ENCODE data around the gene NR4A1.

The NR4A1 gene

GRCh38 chr12:52042706-52043385, 8.4 kb upstream of the NR4A1 start:
- DNase-seq: peak; percentile 89

GRCh38 chr12:52043386-52044212, 7.6 kb upstream of the NR4A1 start:
- DNase-seq: no peak

GRCh38 chr12:52044292-52044983, 6.8 kb upstream of the NR4A1 start:
- no peak for DNase-seq

GRCh38 chr12:52045794-52046199, 5.4 kb upstream of the NR4A1 start:
- DNase-seq: no peak

GRCh38 chr12:52046859-52047258, 4.4 kb upstream of the NR4A1 start:
- no peak for DNase-seq

DNA sequence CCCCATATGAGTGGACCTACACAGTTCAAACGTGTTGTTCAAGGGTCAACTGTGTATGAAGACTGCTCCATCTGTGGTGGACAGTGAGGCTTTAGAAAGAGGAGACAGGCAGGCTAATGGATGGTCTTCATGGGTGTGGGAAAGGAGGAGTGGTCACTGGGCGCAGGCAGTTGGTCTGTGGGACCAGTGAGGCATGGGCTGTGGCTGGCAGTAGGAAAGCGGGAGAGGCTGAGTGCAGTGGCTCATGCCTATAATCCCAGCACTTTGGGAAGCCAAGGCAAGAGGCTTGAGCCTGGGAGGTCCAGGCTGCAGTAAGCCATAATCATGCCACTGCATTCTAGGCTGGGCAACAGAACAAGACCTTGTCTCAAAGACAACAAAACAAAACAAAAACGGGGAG, 2.0 kb upstream of the NR4A1 start:
- DNase-seq: no peak

DNA sequence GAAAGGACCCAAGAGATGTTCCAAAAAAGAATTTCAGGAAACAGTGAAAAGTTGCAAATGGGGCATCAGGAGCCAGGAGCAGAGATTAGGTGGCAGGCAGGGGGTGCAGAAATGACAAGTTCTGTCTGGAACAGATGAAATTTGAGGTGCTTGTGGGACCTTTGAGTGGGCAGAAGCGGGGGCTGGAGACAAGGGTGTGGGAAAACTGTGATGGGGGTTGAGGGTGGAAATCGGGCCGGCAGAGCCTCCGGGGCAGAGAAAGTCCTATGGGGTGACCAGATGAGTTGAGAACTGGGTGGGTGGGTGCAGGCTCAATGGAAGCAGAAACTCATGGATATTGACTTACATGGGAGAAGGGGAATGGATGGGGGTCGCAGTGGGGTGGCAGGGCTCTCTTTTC, 1.6 kb upstream of the NR4A1 start:
- DNase-seq: no peak

DNA sequence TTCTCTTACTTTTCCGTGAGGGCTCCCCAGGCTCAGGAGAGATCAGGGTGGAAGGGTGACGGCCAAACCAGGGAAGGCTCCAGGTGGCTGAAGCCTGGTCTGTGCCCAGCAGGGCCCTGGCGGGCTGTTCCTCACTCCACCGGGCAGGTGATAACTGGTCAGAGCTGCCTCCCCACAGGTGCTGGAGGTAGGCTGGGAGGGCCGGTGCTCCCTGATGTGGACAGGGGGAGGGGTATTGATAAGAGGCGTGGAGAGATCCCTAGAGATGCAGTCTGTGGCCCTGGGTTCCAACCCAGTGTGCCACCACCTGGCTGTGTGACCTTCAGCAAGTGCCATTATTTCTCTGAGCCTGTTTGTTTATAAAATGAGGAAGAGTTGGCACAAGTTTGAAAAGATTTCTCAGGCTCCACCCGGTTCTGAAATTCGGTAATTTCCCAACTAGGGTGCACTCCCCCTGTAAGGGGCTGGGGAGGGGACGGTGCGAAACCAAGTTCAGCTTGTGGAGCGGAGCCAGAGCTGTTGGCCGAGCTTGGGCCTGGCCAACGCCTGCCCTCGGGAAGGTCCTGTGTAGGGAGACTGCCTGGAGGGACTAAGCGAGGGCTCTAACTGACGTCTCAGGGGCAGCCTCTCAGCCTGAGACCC, 1.0 kb upstream of the NR4A1 start:
- peak; percentile 92 for DNase-seq

GRCh38 chr12:52052468-52053186, 1.4 kb downstream of the NR4A1 start:
- peak; percentile 26 for DNase-seq

- DNase-seq: no peak
These were observed 2.4 kb downstream of the NR4A1 start for GRCh38 chr12:52053536-52054209.

GRCh38 chr12:52054231-52054832, 3.1 kb downstream of the NR4A1 start:
- no peak for DNase-seq

DNA sequence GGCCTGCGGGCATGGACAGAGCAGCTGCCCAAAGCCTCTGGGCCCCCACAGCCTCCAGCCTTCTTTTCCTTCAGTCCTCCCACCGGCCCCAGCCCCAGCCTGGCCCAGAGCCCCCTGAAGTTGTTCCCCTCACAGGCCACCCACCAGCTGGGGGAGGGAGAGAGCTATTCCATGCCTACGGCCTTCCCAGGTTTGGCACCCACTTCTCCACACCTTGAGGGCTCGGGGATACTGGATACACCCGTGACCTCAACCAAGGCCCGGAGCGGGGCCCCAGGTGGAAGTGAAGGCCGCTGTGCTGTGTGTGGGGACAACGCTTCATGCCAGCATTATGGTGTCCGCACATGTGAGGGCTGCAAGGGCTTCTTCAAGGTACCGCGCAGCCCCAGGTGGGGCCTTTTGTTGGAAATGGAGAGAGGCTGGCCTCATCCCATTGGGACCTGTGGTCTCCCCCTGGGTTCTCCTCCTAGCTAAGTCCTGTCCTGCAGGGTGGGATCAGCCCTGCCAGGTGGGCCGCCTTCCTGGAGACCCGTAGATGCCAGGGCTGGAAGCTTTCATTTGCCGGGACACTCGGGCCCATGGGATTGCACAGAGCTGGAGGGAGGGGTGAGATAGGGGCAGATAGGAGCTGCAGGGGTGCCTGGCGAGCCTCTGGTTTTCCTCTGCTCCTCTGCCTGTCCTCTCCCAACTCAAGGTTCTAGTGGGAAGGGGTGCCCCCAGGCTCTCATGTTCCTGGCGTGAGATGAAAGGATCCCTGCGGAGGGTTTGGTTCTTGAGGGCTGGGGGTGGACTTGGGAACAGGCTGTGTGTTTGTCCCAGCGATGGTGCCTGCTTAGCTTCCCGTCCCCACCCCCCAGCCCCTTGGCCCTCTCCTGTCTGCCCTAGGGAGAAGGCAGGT, 3.8 kb downstream of the NR4A1 start:
- DNase-seq: no peak

- no peak for DNase-seq
These were observed 4.8 kb downstream of the NR4A1 start for GRCh38 chr12:52055731-52056711.

- DNase-seq: no peak
These were observed 5.8 kb downstream of the NR4A1 start for GRCh38 chr12:52056801-52057637.

DNA sequence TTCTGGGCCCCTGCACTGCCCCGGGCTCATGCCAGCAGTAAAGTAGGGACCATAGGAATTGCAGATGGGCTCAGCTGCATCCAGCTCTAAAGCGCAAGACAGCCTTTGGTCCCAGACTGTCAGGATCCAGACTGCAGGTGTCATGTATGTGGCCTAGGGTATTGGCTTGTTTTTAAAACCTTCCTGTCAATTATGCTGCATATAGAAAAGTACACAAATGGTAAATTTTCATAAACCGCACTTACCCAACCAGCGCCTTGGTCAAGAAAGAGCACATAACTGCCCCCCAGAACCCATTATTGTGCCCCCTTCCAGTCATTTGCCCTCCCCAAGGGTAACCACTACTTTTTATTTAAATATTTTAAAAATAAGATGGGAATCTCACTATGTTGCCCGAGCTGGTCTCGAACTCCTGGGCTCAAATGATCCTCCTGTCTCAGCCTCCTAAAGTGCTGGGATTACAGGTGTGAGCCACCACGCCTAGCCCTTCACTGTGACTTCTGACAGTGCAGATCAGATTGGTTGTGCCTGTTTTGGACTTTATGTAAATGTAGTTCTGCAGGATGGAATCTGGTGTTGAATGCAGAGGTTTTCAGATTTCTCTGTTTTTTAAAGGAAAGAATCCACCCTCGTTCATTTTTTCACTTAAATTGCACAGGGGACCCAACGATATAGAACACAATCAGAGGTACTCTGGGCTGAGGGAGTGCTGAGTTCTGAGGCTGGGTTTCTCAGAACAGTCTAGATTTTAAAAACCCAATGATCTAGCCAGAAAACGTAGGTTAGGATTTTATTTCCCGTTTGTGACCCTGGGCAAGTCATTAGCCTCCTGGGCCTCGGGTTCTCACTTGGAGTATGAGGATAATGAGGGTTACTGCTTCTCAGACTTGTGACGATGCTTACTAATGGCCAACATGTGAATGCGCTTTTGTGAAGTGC, 6.7 kb downstream of the NR4A1 start:
- DNase-seq: no peak

- DNase-seq: no peak
These were observed 7.6 kb downstream of the NR4A1 start for GRCh38 chr12:52058631-52059361.
